ENCODE results near the gene FHAD1. TPM values are rescaled to one million over a fixed set of nuclear protein-coding genes. Genes with fewer than 3 reads are reported as not detected.

FHAD1 gene
- polyA plus RNA-seq, 1 of the 3 experiments (the other 2 are of a cell fraction), result 0.48 TPM

GRCh38 chr1:15316510-15316909, 69.5 kb downstream of the FHAD1 start (continued):
- no peak for TF ChIP-seq REST (IDR thresholded peaks at IDR 0.05; ENCODE audit: low read depth, low read length)
- no peak for TF ChIP-seq YY1 (IDR thresholded peaks at IDR 0.05; ENCODE audit: low read depth)
- TF ChIP-seq RXRA (IDR thresholded peaks at IDR 0.05; ENCODE audit: borderline replicate concordance, low read depth), result no peak
- no peak for TF ChIP-seq ELF1 (IDR thresholded peaks at IDR 0.05)

DNA sequence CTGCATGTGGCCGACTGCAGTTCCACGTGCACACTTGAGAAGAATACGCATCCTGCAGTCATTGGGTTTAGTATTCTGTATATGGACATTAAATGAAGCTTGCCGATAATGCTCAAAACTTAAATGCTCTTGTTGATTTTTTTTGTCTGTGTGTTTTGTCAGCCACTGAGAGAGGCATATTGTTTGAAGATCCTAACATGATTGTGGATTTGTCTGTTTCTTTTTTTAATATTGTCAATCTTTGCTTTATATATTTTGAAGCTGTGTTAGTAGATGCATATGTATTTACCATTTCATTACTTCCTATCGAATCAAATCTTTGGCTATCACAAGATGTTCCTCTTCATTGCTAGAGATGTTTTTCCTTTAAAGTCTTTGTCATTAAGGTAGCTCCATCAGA, 73.2 kb downstream of the FHAD1 start:
- 72% methylated on average over 5 of the region's 5 CpGs for WGBS (ENCODE audit: low lambda C conversion rate)

GRCh38 chr1:15321601-15322000, 74.6 kb downstream of the FHAD1 start:
- POLR2A ChIA-PET, result no interaction called here
- 68% methylated on average over 2 of the region's 2 CpGs for WGBS (ENCODE audit: low lambda C conversion rate)
- no peak for DNase-seq

More for the DNA sequence above, 73.2 kb downstream of the FHAD1 start:
- Histone ChIP-seq H3K27ac (ENCODE audit: low read depth in 2 of 2, low read length in 1 of 2) (no peak overlapping the region), H3K9me3 (peaks cover 13% of the 10 kb centered on the region; the same call in 1 of the 2 replicates), H3K4me2 (no peak overlapping the region), H3K4me1 (ENCODE audit: control insufficient read depth in 1 of 2, insufficient read depth in 2 of 2, low read depth in 1 of 2, low read length in 1 of 2) (peaks cover 0 to 13% of the 10 kb centered on the region in 2 experiments; a peak in 1 of 4 replicates), H3K79me2 (ENCODE audit: insufficient read depth) (no peaks in the 10 kb centered on the region), H3K9ac (no peak overlapping the region), H3F3A (replicated peaks; ENCODE audit: insufficient read depth) (no peaks in the 10 kb centered on the region), H3K36me3 (replicated peaks in 1 of 2; ENCODE audit: control insufficient read depth in 1 of 2, insufficient read depth in 2 of 2, low read length in 1 of 2) (no peaks in the 10 kb centered on the region), H3K27me3 (ENCODE audit: insufficient read depth) (no peaks in the 10 kb centered on the region), H2AFZ (ENCODE audit: low read depth) (no peak overlapping the region), H3K9me2 (no peaks in the 10 kb centered on the region), H4K20me1 (ENCODE audit: insufficient read depth) (no peaks in the 10 kb centered on the region), H3K4me3 (ENCODE audit: low read depth in 2 of 2, low read length in 1 of 2) (no peak overlapping the region)
- TF ChIP-seq FOSL2 (IDR thresholded peaks at IDR 0.05; ENCODE audit: borderline replicate concordance, low read depth) (no peak), MXI1 (IDR thresholded peaks at IDR 0.05; ENCODE audit: low read depth, low read length) (no peak)
- ChIA-PET POLR2A (no interaction called here), CTCF (interaction anchor here (0.8 to 11.4 kb wide), 3 partner anchors 12 to 106 kb away, joined by 4 to 311 read pairs (median 20); no protein-coding TSS in a partner anchor)
- no peak for DNase-seq

More at GRCh38 chr1:15321601-15322000, 74.6 kb downstream of the FHAD1 start:
- Histone ChIP-seq H3F3A (replicated peaks; ENCODE audit: insufficient read depth) (no peaks in the 10 kb centered on the region), H3K27ac (ENCODE audit: low read depth in 2 of 2, low read length in 1 of 2) (no peak overlapping the region), H3K9me2 (no peaks in the 10 kb centered on the region), H3K27me3 (ENCODE audit: insufficient read depth) (no peaks in the 10 kb centered on the region), H3K9me3 (peaks cover 13% of the 10 kb centered on the region; the same call in 1 of the 2 replicates), H3K9ac (no peak overlapping the region), H3K79me2 (ENCODE audit: insufficient read depth) (no peaks in the 10 kb centered on the region), H4K20me1 (ENCODE audit: insufficient read depth) (no peaks in the 10 kb centered on the region), H2AFZ (ENCODE audit: low read depth) (no peak overlapping the region), H3K4me2 (no peak overlapping the region), H3K4me1 (ENCODE audit: control insufficient read depth in 1 of 2, insufficient read depth in 2 of 2, low read depth in 1 of 2, low read length in 1 of 2) (peaks cover 0 to 23% of the 10 kb centered on the region in 2 experiments; a peak in 1 of 4 replicates), H3K4me3 (ENCODE audit: low read depth in 2 of 2, low read length in 1 of 2) (no peak overlapping the region), H3K36me3 (replicated peaks in 1 of 2; ENCODE audit: control insufficient read depth in 1 of 2, insufficient read depth in 2 of 2, low read length in 1 of 2) (no peaks in the 10 kb centered on the region)
- TF ChIP-seq EZH2phosphoT487 (IDR thresholded peaks at IDR 0.05; ENCODE audit: borderline replicate concordance, low read depth) (no peak), ELF1 (IDR thresholded peaks at IDR 0.05) (no peak), TCF12 (IDR thresholded peaks at IDR 0.05) (no peak), GABPA (IDR thresholded peaks at IDR 0.05; ENCODE audit: low read depth) (no peak)
- CTCF ChIA-PET, result interaction anchor here (11.4 kb wide), 1 partner anchor 104 kb away, joined by 311 read pairs; no protein-coding TSS in a partner anchor

Data from SK-N-SH (cell line).